ENCODE measurements around the gene NCOA1.
"Not testable (repeated sequence)": the region's sequence is repeated elsewhere in the genome, so short reads cannot be mapped to it uniquely, and the experiment has no call there.

NCOA1 gene

GRCh38 chr2:24490690-24491541, at the start of gene NCOA1:
TSS of gene NCOA1 (plus strand) at chr2:24491254. CDS start at chr2:24658678, 167,424 bp downstream.
- DNase-seq = peak; percentile 94

GRCh38 chr2:24448797-24449196, 42.3 kb upstream of the NCOA1 start:
- no peak for DNase-seq

- no peak for DNase-seq
Observed at GRCh38 chr2:24449344-24449743, 41.7 kb upstream of the NCOA1 start.

- no peak for DNase-seq
Observed at GRCh38 chr2:24451805-24452501, 39.1 kb upstream of the NCOA1 start.

- no peak for DNase-seq
Observed at GRCh38 chr2:24452502-24452885, 38.6 kb upstream of the NCOA1 start.

GRCh38 chr2:24453379-24454073, 37.5 kb upstream of the NCOA1 start:
- no peak for DNase-seq

GRCh38 chr2:24454294-24454693, 36.8 kb upstream of the NCOA1 start:
- no peak for DNase-seq

- DNase-seq = peak; percentile 37
Observed at GRCh38 chr2:24456599-24457556, 34.2 kb upstream of the NCOA1 start.

- no peak for DNase-seq
Observed at GRCh38 chr2:24457696-24458386, 33.2 kb upstream of the NCOA1 start.

GRCh38 chr2:24459224-24460161, 31.6 kb upstream of the NCOA1 start:
- DNase-seq = no peak

GRCh38 chr2:24461685-24462084, 29.4 kb upstream of the NCOA1 start:
- DNase-seq = peak; percentile 11

GRCh38 chr2:24463271-24463670, 27.8 kb upstream of the NCOA1 start:
- no peak for DNase-seq

- no peak for DNase-seq
Observed at GRCh38 chr2:24466871-24467870, 23.9 kb upstream of the NCOA1 start.

- DNase-seq = not testable (repeated sequence)
Observed at GRCh38 chr2:24468453-24468852, 22.6 kb upstream of the NCOA1 start.

GRCh38 chr2:24469148-24469650, 21.9 kb upstream of the NCOA1 start:
- DNase-seq = no peak

- no peak for DNase-seq
Observed at GRCh38 chr2:24471662-24472061, 19.4 kb upstream of the NCOA1 start.

GRCh38 chr2:24472416-24472815, 18.6 kb upstream of the NCOA1 start:
- no peak for DNase-seq

GRCh38 chr2:24473626-24474025, 17.4 kb upstream of the NCOA1 start:
- no peak for DNase-seq

- no peak for DNase-seq
Observed at GRCh38 chr2:24474053-24474452, 17.0 kb upstream of the NCOA1 start.

Data from activated CD4-positive, alpha-beta T cell treated with anti-CD3 and anti-CD28 coated beads, Interleukin-2, Interleukin-6, amounts not matched to agents 100 ng/mL and 50 ng/mL, durations not matched to agents 16 hours and 8 hours (primary cell).